Thyroid gland (tissue), 4 donors: ENCODE results near the gene ULK4. TPM values are rescaled to one million over a fixed set of nuclear protein-coding genes. Genes with fewer than 3 reads are reported as not detected.

Experiments
- DNase-seq, 2 donors: peaks; one replicate each; pipeline ENCODE4 v3.0.0-alpha.2; 2019
- H3K27ac ChIP-seq, 3 donors: fragments of 200-600 bp; sonication (generic); 1 replicate in 2 of 3; 2 replicates in 1 of 3; pipeline ENCODE4 v1.5.1; 2016 to 2019; ENCODE audit warnings: mild to moderate bottlenecking in 1 of 3, moderate library complexity in 1 of 3
- H3K27me3 ChIP-seq: fragments of 200-600 bp; sonication (generic); one replicate; pipeline ENCODE4 v1.5.1; 2019
- H3K36me3 ChIP-seq, 2 donors: fragments of 200-600 bp; sonication (generic); one replicate each; pipeline ENCODE4 v1.5.1; 2016 to 2019
- H3K4me1 ChIP-seq, 2 donors: fragments of 200-600 bp; sonication (generic); one replicate each; pipeline ENCODE4 v1.5.1; 2017 to 2019
- H3K4me3 ChIP-seq, 3 donors: fragments of 200-600 bp; sonication (generic); replicated peaks in 1 of 3; 1 replicate in 2 of 3; 2 replicates in 1 of 3; pipeline ENCODE4 v1.5.1; 2016; ENCODE audit warnings: mild to moderate bottlenecking in 1 of 3
- H3K9me3 ChIP-seq: fragments of 200-600 bp; sonication (generic); one replicate; pipeline ENCODE4 v1.5.1; 2017
- CTCF ChIP-seq, 6 experiments: fragments of 200-600 bp in 3 of 6; fragments of 450-650 bp in 3 of 6; sonication (generic) in 3 of 6; IDR thresholded peaks; one replicate each; pipeline ENCODE4 v1.5.1; 2016 to 2019; ENCODE audit warnings: antibody characterized with exemption in 6 of 6, mild to moderate bottlenecking in 2 of 6, inconsistent platforms in 1 of 6, moderate library complexity in 1 of 6
- POLR2A ChIP-seq, 2 donors: fragments of 450-650 bp; IDR thresholded peaks; one replicate each; pipeline ENCODE4 v1.6.1; 2017; ENCODE audit warnings: antibody characterized with exemption in 2 of 2, mild to moderate bottlenecking in 2 of 2, moderate library complexity in 1 of 2
- WGBS, 2 donors: methylation state at CpG; one replicate each; pipeline ENCODE4 v1.1.5; 2017; 5-methylcytosine and 5-hydroxymethylcytosine counted together
- intact Hi-C: fragments of 100-400 bp; cut with DNase I; formaldehyde crosslinking; loops from one replicate; pipeline ENCODE4 v1.15.1; 2023
- total RNA-seq, 4 donors: library from RNA; depleted of rRNA; stranded (reverse); fragments of >200 nt; gene quantifications; one replicate each; pipeline ENCODE4 v1.2.3, GENCODE V29; 2016

Gene ULK4
- total RNA-seq, 4 donors from 2014 or later = 18.7 to 58.2 (median 43.3) TPM

GRCh38 chr3:41684797-41685735, 276.8 kb downstream of the ULK4 start:
- Histone ChIP-seq H3K4me3 (no peak overlapping the region), H3K27ac (no peak overlapping the region), H3K9me3 (no peaks in the 10 kb centered on the region), H3K27me3 (no peaks in the 10 kb centered on the region), H3K36me3 (no peaks in the 10 kb centered on the region), H3K4me1 (peaks cover 6 to 37% of the 10 kb centered on the region in 2 donors)
- no peak for TF ChIP-seq POLR2A (IDR thresholded peaks at IDR 0.05)
- TF ChIP-seq CTCF (IDR thresholded peaks at IDR 0.05) = no peak
- 97 to 98% methylated on average over 4 of the region's 4 CpGs for WGBS, 2 donors
- intact Hi-C loops = no loop called here
- no peak for DNase-seq

- intact Hi-C loops = no loop called here
- no peak overlapping the region for H3K4me3 ChIP-seq
- H3K36me3 ChIP-seq = no peaks in the 10 kb centered on the region
- no peak for DNase-seq
- H3K9me3 ChIP-seq = no peaks in the 10 kb centered on the region
- H3K4me1 ChIP-seq = peaks cover 6 to 35% of the 10 kb centered on the region in 2 donors
- H3K27ac ChIP-seq = no peak overlapping the region
- TF ChIP-seq CTCF (IDR thresholded peaks at IDR 0.05) (no peak), POLR2A (IDR thresholded peaks at IDR 0.05) (no peak)
- WGBS, 2 donors = 78 to 80% methylated on average over 10 of the region's 10 CpGs
- no peaks in the 10 kb centered on the region for H3K27me3 ChIP-seq
Measured at GRCh38 chr3:41683666-41684350, 278.1 kb downstream of the ULK4 start.

- TF ChIP-seq CTCF (IDR thresholded peaks at IDR 0.05) (no peak), POLR2A (IDR thresholded peaks at IDR 0.05) (no peak)
- intact Hi-C loops = no loop called here
- Histone ChIP-seq H3K4me3 (no peak overlapping the region), H3K4me1 (peaks cover 6 to 27% of the 10 kb centered on the region in 2 donors), H3K27ac (no peak overlapping the region), H3K36me3 (no peaks in the 10 kb centered on the region), H3K9me3 (no peaks in the 10 kb centered on the region), H3K27me3 (no peaks in the 10 kb centered on the region)
- 88 to 95% methylated on average over 6 of the region's 6 CpGs for WGBS, 2 donors
- DNase-seq = no peak
Measured at GRCh38 chr3:41682996-41683395, 278.9 kb downstream of the ULK4 start.

- Histone ChIP-seq H3K9me3 (no peaks in the 10 kb centered on the region), H3K27me3 (no peaks in the 10 kb centered on the region), H3K4me1 (peaks cover 6 to 26% of the 10 kb centered on the region in 2 donors), H3K27ac (no peak overlapping the region), H3K36me3 (no peaks in the 10 kb centered on the region), H3K4me3 (no peak overlapping the region)
- intact Hi-C loops = no loop called here
- TF ChIP-seq POLR2A (IDR thresholded peaks at IDR 0.05) (no peak), CTCF (IDR thresholded peaks at IDR 0.05) (no peak)
- DNase-seq = no peak
- WGBS, 2 donors = 93 to 97% methylated on average over 3 of the region's 3 CpGs
Measured at GRCh38 chr3:41682382-41682781, 279.5 kb downstream of the ULK4 start.

- no peak for TF ChIP-seq CTCF (IDR thresholded peaks at IDR 0.05)
- no peak for TF ChIP-seq POLR2A (IDR thresholded peaks at IDR 0.05)
- Histone ChIP-seq H3K4me3 (no peak overlapping the region), H3K27me3 (no peaks in the 10 kb centered on the region), H3K27ac (no peak overlapping the region), H3K36me3 (no peaks in the 10 kb centered on the region), H3K9me3 (no peaks in the 10 kb centered on the region), H3K4me1 (peaks cover 6 to 26% of the 10 kb centered on the region in 2 donors)
- DNase-seq = peak; percentile 14 to 21
- intact Hi-C loops = no loop called here
- 30 to 37% methylated on average over 3 of the region's 3 CpGs for WGBS, 2 donors
Measured at GRCh38 chr3:41681479-41681878, 280.4 kb downstream of the ULK4 start.
